Vagina (tissue), 2 donors: ENCODE data around the gene DES.

ENCODE experiments used
- CTCF ChIP-seq, 3 experiments: fragments of 450-650 bp in 2 of 3; fragments of 200-600 bp in 1 of 3; sonication (generic) in 1 of 3; IDR thresholded peaks; one replicate each; pipeline ENCODE4 v1.5.1; 2017 to 2019; ENCODE audit warnings: antibody characterized with exemption in 3 of 3, mild to moderate bottlenecking in 2 of 3, moderate library complexity in 2 of 3
- POLR2A ChIP-seq, 2 donors: fragments of 450-650 bp; IDR thresholded peaks; one replicate each; pipeline ENCODE4 v1.6.1; 2017; ENCODE audit warnings: antibody characterized with exemption in 2 of 2, mild to moderate bottlenecking in 2 of 2, moderate library complexity in 2 of 2

GRCh38 chr2:219446689-219447088 is 28.5 kb downstream of the DES start:
- TF ChIP-seq CTCF (IDR thresholded peaks at IDR 0.05), result no peak
- no peak for TF ChIP-seq POLR2A (IDR thresholded peaks at IDR 0.05)
